Mesodermal cell (in vitro differentiated cells): ENCODE data around the gene TRPM5.

ENCODE experiments used
- H3K27ac ChIP-seq: 2 replicates; pipeline ENCODE4 v1.7.0; 2013; ENCODE audit warnings: mild to moderate bottlenecking, low read depth, low read length, moderate library complexity; ENCODE audit not compliant: severe bottlenecking
- H3K36me3 ChIP-seq: 2 replicates; pipeline ENCODE4 v1.7.1; 2013; ENCODE audit warnings: mild to moderate bottlenecking, low read length, moderate library complexity; ENCODE audit not compliant: control insufficient read depth, insufficient read depth
- H3K4me1 ChIP-seq: one replicate; pipeline ENCODE4 v1.7.1; 2013; ENCODE audit warnings: mild to moderate bottlenecking, low read length; ENCODE audit not compliant: insufficient read depth, control insufficient read depth, poor library complexity, severe bottlenecking
- H3K4me3 ChIP-seq: 2 replicates; pipeline ENCODE4 v1.7.0; 2013; ENCODE audit warnings: low read length, control low read depth, mild to moderate bottlenecking; ENCODE audit not compliant: insufficient read depth, poor library complexity, severe bottlenecking; ENCODE audit errors: extremely low read depth
- H3K9me3 ChIP-seq: 2 replicates; pipeline ENCODE4 v1.7.1; 2013; ENCODE audit warnings: mild to moderate bottlenecking, low read length, moderate library complexity; ENCODE audit not compliant: control insufficient read depth
- WGBS, 2 experiments: methylation state at CpG; one replicate each; pipeline ENCODE4 v1.1.5; 2013; ENCODE audit warnings: missing lambda C conversion rate in 2 of 2; ENCODE audit not compliant: insufficient coverage in 2 of 2; 5-methylcytosine and 5-hydroxymethylcytosine counted together

The TRPM5 gene

DNA sequence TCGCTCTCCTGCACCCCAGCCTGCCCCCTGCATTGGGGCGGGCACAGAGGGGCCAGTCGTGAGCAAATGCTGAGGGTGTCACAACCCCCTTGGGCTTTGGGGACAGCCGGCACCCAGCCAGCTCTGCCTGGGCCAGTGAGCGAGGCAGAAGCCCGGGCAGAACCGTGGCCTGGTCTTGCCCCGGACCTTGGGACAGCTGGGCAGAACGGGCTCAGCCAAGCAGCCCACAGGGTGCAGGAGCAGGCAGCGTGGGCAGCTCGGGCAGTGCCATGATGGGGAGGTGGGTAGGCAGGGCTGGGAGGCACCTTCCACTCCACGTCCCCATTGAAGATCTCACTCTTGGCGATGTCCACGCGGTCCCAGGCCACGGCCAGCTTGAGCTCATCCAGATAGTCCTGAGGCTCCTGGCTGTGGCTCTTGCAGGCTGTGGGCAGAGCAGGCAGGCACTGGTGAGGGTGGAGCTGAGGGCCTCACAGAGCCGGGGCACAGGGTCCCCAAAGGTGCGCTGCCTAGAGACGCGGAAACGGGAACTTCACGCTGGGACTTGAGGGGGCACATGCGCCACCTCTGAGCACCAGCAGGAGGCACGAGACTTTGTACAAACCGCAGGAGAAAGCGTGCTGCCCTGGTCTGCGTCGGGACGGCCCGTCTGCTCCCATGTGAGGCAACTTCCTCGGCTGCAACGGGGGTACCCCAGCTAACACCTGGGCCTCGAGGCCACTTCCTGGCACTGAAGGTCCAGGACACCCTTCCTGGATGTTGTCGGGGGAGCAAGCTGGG is 28.5 kb downstream of the TRPM5 start:
- no peak overlapping the region for H3K4me3 ChIP-seq
- H3K9me3 ChIP-seq = no peaks in the 10 kb centered on the region
- H3K4me1 ChIP-seq = no peaks in the 10 kb centered on the region
- H3K36me3 ChIP-seq = no peaks in the 10 kb centered on the region
- H3K27ac ChIP-seq = no peak overlapping the region
- WGBS, 2 experiments = 91% methylated on average over 28 to 32 of the region's 34 CpGs

- Histone ChIP-seq H3K4me1 (no peaks in the 10 kb centered on the region), H3K9me3 (no peaks in the 10 kb centered on the region), H3K36me3 (no peaks in the 10 kb centered on the region), H3K27ac (no peak overlapping the region), H3K4me3 (no peak overlapping the region)
- WGBS, 2 experiments = 93 to 94% methylated on average over 21 to 25 of the region's 28 CpGs
Observed at GRCh38 chr11:2415171-2415570, 29.1 kb downstream of the TRPM5 start.

GRCh38 chr11:2414616-2415015 is 29.7 kb downstream of the TRPM5 start:
- Histone ChIP-seq H3K4me3 (no peak overlapping the region), H3K4me1 (peaks cover 5% of the 10 kb centered on the region), H3K36me3 (no peaks in the 10 kb centered on the region), H3K9me3 (no peaks in the 10 kb centered on the region), H3K27ac (no peak overlapping the region)
- WGBS, 2 experiments = 89 to 90% methylated on average over 31 to 35 of the region's 35 CpGs

- H3K27ac ChIP-seq = no peak overlapping the region
- H3K36me3 ChIP-seq = no peaks in the 10 kb centered on the region
- no peaks in the 10 kb centered on the region for H3K9me3 ChIP-seq
- peaks cover 5% of the 10 kb centered on the region for H3K4me1 ChIP-seq
- 91 to 94% methylated on average over 32 to 42 of the region's 43 CpGs for WGBS, 2 experiments
- H3K4me3 ChIP-seq = no peak overlapping the region
Observed at GRCh38 chr11:2413742-2414579, 30.4 kb downstream of the TRPM5 start.

DNA sequence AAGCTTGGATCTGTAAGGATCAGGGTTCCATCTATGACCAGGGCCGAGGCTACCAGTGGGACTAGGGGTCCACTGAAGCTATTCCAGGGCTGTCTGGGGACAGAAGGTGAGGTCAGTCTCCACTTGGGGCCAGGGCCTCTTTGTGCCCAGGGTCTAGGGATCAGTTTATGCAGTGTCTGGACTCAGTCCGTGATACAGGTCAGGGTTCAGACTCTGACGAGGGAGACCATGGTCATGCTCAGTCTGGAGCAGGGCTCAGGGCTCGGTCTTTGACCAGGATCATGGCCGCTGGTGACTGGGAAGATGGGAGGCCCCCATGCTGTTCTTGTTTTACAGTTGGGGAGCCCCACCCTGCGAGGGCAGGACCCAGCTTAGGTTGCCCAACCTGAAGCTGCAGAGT is 32.0 kb downstream of the TRPM5 start:
- Histone ChIP-seq H3K36me3 (no peaks in the 10 kb centered on the region), H3K9me3 (no peaks in the 10 kb centered on the region), H3K4me3 (no peak overlapping the region), H3K4me1 (peaks cover 5% of the 10 kb centered on the region), H3K27ac (no peak overlapping the region)
- 93 to 98% methylated on average over 6 of the region's 6 CpGs for WGBS, 2 experiments

DNA sequence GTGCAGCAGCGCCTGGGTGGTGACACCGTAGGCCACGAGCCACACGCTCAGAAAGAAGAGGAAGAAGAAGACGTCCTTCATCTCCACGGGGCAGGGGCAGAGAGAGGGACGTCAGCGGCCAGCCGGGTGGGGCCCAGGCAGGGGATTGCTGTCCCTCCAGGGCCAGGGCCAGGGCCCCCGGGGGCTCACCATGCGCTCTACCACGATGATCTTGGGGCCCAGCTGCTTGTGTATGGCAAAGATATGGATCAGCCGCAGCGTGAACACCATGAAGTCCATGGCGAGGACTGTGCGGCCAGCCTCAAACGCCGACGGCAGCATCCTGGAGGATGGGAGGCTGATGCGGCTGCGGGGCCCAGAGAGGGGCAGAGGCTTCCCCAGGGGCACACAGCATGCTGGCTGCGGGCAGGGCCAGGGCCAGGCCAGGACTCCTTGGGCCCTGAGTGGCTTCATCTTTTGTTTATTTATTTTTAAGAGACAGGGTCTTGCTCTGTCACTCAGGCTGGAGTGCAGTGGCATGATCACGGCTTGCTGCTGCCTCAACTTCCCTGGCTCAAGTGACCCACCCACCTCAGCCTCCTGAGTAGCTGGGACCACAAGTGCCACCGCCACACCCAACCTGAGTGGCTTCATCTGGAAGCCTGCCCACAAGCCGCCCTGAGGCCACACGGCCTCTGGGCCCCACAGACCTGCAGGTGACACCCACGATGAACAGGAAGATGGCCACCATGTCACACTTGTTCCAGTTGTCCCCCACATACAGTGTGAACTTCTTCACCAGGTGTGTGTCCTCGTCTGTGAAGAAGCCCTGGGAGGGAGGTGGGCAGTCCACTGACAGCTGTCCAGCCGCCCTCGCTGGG is 32.6 kb downstream of the TRPM5 start:
- no peaks in the 10 kb centered on the region for H3K36me3 ChIP-seq
- H3K9me3 ChIP-seq = no peaks in the 10 kb centered on the region
- H3K4me1 ChIP-seq = peaks cover 5% of the 10 kb centered on the region
- WGBS, 2 experiments = 91 to 95% methylated on average over 28 to 29 of the region's 30 CpGs
- H3K27ac ChIP-seq = no peak overlapping the region
- no peak overlapping the region for H3K4me3 ChIP-seq

DNA sequence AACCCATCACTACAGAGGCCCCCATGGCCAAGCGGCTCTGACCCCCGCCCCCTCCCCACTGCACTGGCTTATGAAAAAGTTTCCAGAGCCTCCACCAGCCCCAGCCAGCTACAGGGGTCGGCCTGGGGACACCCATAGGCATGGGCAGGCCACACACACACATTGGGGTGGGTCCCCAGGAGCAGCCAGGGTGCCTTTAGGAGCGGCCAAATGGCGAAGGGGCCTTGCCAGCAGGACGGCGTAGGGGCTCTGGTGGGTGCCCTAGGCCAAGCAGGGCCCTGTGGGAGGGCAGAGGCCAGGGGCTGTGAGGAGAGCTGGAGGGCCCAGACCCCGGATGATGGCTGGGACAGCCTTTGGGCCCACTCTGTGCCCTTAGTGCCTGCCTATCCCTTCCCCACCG is 33.7 kb downstream of the TRPM5 start:
- WGBS, 2 experiments = 92 to 95% methylated on average over 6 to 9 of the region's 9 CpGs
- Histone ChIP-seq H3K4me3 (no peak overlapping the region), H3K4me1 (peaks cover 5% of the 10 kb centered on the region), H3K27ac (no peak overlapping the region), H3K36me3 (no peaks in the 10 kb centered on the region), H3K9me3 (no peaks in the 10 kb centered on the region)

- WGBS, 2 experiments = 85 to 89% methylated on average over 38 to 40 of the region's 42 CpGs
Observed at GRCh38 chr11:2409611-2410468, 34.5 kb downstream of the TRPM5 start.

GRCh38 chr11:2409126-2409525 is 35.2 kb downstream of the TRPM5 start:
- no peaks in the 10 kb centered on the region for H3K9me3 ChIP-seq
- peaks cover 5% of the 10 kb centered on the region for H3K36me3 ChIP-seq
- peak overlapping the region; percentile 55 for H3K27ac ChIP-seq
- H3K4me1 ChIP-seq = peaks cover 5% of the 10 kb centered on the region
- 91% methylated on average over 9 to 12 of the region's 16 CpGs for WGBS, 2 experiments
- H3K4me3 ChIP-seq = no peak overlapping the region

More at GRCh38 chr11:2409611-2410468, 34.5 kb downstream of the TRPM5 start:
- Histone ChIP-seq H3K27ac (peak overlapping the region; percentile 55), H3K4me3 (no peak overlapping the region), H3K36me3 (no peaks in the 10 kb centered on the region), H3K4me1 (peaks cover 5% of the 10 kb centered on the region), H3K9me3 (no peaks in the 10 kb centered on the region)

DNA sequence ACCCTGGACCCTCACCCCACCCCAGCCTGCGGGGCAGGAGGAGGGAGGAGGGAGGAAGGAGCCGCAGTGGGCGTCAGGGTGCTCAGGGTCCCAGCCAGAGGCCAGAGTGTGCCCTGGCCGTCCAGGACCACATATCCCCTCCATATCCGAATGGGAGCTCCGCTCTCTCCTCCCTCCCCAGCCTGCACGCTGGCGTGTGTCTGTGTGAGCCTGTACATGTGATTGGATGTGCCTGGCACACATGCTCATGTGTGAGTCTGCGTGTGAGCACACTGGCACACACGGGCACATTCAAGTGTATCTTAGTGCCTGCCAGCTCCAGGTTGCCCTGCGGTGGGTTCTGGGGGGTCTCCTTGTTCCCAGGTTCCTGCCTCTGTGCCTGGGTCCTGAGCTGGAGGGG is 35.6 kb downstream of the TRPM5 start:
- Histone ChIP-seq H3K9me3 (no peaks in the 10 kb centered on the region), H3K4me1 (peaks cover 5% of the 10 kb centered on the region), H3K4me3 (no peak overlapping the region), H3K27ac (peak overlapping the region; percentile 55), H3K36me3 (peaks cover 10% of the 10 kb centered on the region)
- WGBS, 2 experiments = 81 to 94% methylated on average over 7 of the region's 11 CpGs
